ENCODE data around the gene CASQ2.

- TF ChIP-seq CTCF (IDR thresholded peaks at IDR 0.05; ENCODE audit: poor library complexity, severe bottlenecking), result no peak
- no peak for TF ChIP-seq REST (IDR thresholded peaks at IDR 0.05; ENCODE audit: borderline replicate concordance)
- TF ChIP-seq TAF1 (IDR thresholded peaks at IDR 0.05; ENCODE audit: low read depth), result no peak
- no peak for TF ChIP-seq RAD21 (conservative IDR thresholded peaks at IDR 0.05)
- TF ChIP-seq SMC3 (conservative IDR thresholded peaks at IDR 0.05; ENCODE audit: poor library complexity), result no peak
Observed at GRCh38 chr1:115656461-115657077, 111.9 kb downstream of the CASQ2 start.

Data from neural cell (in vitro differentiated cells).